Testis (tissue), 3 donors: ENCODE measurements around the gene DAPL1. TPM values are rescaled to one million over a fixed set of nuclear protein-coding genes. Genes with fewer than 3 reads are reported as not detected.

Experiments used
- DNase-seq: peaks from one replicate; pipeline ENCODE4 v3.0.0-alpha.2; 2019
- H3K27ac ChIP-seq, 2 donors: fragments of 200-600 bp; sonication (generic); one replicate each; pipeline ENCODE4 v1.5.1; 2019
- H3K27me3 ChIP-seq: fragments of 200-600 bp; sonication (generic); one replicate; pipeline ENCODE4 v1.5.1; 2019
- H3K36me3 ChIP-seq: fragments of 200-600 bp; sonication (generic); one replicate; pipeline ENCODE4 v1.5.1; 2017; ENCODE audit warnings: low read depth; ENCODE audit errors: missing control alignments
- H3K4me1 ChIP-seq: fragments of 200-600 bp; sonication (generic); one replicate; pipeline ENCODE4 v1.5.1; 2019
- H3K4me3 ChIP-seq, 2 donors: fragments of 200-600 bp; sonication (generic); one replicate each; pipeline ENCODE4 v1.5.1; 2017 to 2019
- H3K9me3 ChIP-seq: fragments of 200-600 bp; sonication (generic); one replicate; pipeline ENCODE4 v1.5.1; 2017
- CTCF ChIP-seq, 3 experiments: fragments of 450-650 bp in 2 of 3; fragments of 200-600 bp in 1 of 3; sonication (generic) in 1 of 3; IDR thresholded peaks; one replicate each; pipeline ENCODE4 v1.5.1; 2016 to 2019; ENCODE audit warnings: antibody characterized with exemption in 3 of 3, mild to moderate bottlenecking in 2 of 3, moderate library complexity in 1 of 3
- POLR2A ChIP-seq: fragments of 450-650 bp; IDR thresholded peaks from one replicate; pipeline ENCODE4 v1.6.1; 2017; ENCODE audit warnings: antibody characterized with exemption, mild to moderate bottlenecking, moderate library complexity
- WGBS, 2 donors: methylation state at CpG; one replicate each; pipeline ENCODE4 v1.1.5; 2018; 5-methylcytosine and 5-hydroxymethylcytosine counted together
- intact Hi-C: fragments of 100-400 bp; cut with DNase I; formaldehyde crosslinking; loops from one replicate; pipeline ENCODE4 v1.15.1; 2023; ENCODE audit warnings: low total_unique reads
- polyA plus RNA-seq: library from polyadenylated mRNA; stranded (reverse); fragments of 350-450 nt; fragmentation: Illumina TruSeq; extraction: RNeasy Lipid Tissue Mini Kit (QIAGEN cat#74804); gene quantifications from one replicate; pipeline ENCODE4 v1.2.3, GENCODE V29; 2014; ENCODE audit warnings: low read depth, low replicate concordance; ENCODE audit not compliant: insufficient read depth
- total RNA-seq, 2 donors: library from RNA; depleted of rRNA; stranded (reverse); fragments of >200 nt; gene quantifications; one replicate each; pipeline ENCODE4 v1.2.3, GENCODE V29; 2016

The DAPL1 gene
- total and polyA plus RNA-seq, 3 donors from 2014 or later, result 4.2 to 4.4 TPM; not detected in 1

GRCh38 chr2:158805255-158805654, 10.1 kb downstream of the DAPL1 start:
- H3K36me3 ChIP-seq, result no peaks in the 10 kb centered on the region
- no peaks in the 10 kb centered on the region for H3K27me3 ChIP-seq
- no peaks in the 10 kb centered on the region for H3K4me1 ChIP-seq
- no peak for TF ChIP-seq CTCF (IDR thresholded peaks at IDR 0.05)
- no peak for TF ChIP-seq POLR2A
- 75 to 77% methylated on average over 4 of the region's 4 CpGs for WGBS, 2 donors
- no peak overlapping the region for H3K27ac ChIP-seq
- no peaks in the 10 kb centered on the region for H3K9me3 ChIP-seq
- H3K4me3 ChIP-seq, result no peak overlapping the region
- no peak for DNase-seq
- intact Hi-C loops, result no loop called here

GRCh38 chr2:158805936-158806335, 10.8 kb downstream of the DAPL1 start:
- H3K4me3 ChIP-seq, result no peak overlapping the region
- intact Hi-C loops, result no loop called here
- no peak overlapping the region for H3K27ac ChIP-seq
- H3K27me3 ChIP-seq, result no peaks in the 10 kb centered on the region
- 68 to 89% methylated on average over 1 of the region's 1 CpG for WGBS, 2 donors
- no peak for TF ChIP-seq POLR2A
- no peak for TF ChIP-seq CTCF (IDR thresholded peaks at IDR 0.05)
- no peaks in the 10 kb centered on the region for H3K36me3 ChIP-seq
- H3K4me1 ChIP-seq, result no peaks in the 10 kb centered on the region
- no peak for DNase-seq
- H3K9me3 ChIP-seq, result no peaks in the 10 kb centered on the region

- Histone ChIP-seq H3K27me3 (no peaks in the 10 kb centered on the region), H3K9me3 (no peaks in the 10 kb centered on the region), H3K27ac (no peak overlapping the region), H3K4me1 (no peaks in the 10 kb centered on the region), H3K4me3 (no peak overlapping the region), H3K36me3 (no peaks in the 10 kb centered on the region)
- TF ChIP-seq CTCF (IDR thresholded peaks at IDR 0.05) (no peak), POLR2A (no peak)
- WGBS, 2 donors, result 56 to 85% methylated on average over 4 of the region's 4 CpGs
- DNase-seq, result no peak
- intact Hi-C loops, result no loop called here
These were observed 11.8 kb downstream of the DAPL1 start for GRCh38 chr2:158806941-158807340.

GRCh38 chr2:158808426-158808825, 13.3 kb downstream of the DAPL1 start:
- TF ChIP-seq CTCF (IDR thresholded peaks at IDR 0.05), result no peak
- H3K4me3 ChIP-seq, result no peak overlapping the region
- H3K36me3 ChIP-seq, result no peaks in the 10 kb centered on the region
- no peak for DNase-seq
- H3K27me3 ChIP-seq, result no peaks in the 10 kb centered on the region
- H3K9me3 ChIP-seq, result no peaks in the 10 kb centered on the region
- H3K27ac ChIP-seq, result no peak overlapping the region
- no peaks in the 10 kb centered on the region for H3K4me1 ChIP-seq
- intact Hi-C loops, result no loop called here
- 93 to 98% methylated on average over 3 of the region's 3 CpGs for WGBS, 2 donors

GRCh38 chr2:158809816-158810215, 14.7 kb downstream of the DAPL1 start:
- intact Hi-C loops, result no loop called here
- no peaks in the 10 kb centered on the region for H3K4me1 ChIP-seq
- TF ChIP-seq CTCF (IDR thresholded peaks at IDR 0.05), result no peak
- TF ChIP-seq POLR2A, result no peak
- no peak for DNase-seq
- no peaks in the 10 kb centered on the region for H3K9me3 ChIP-seq
- no peaks in the 10 kb centered on the region for H3K36me3 ChIP-seq
- H3K27ac ChIP-seq, result no peak overlapping the region
- no peak overlapping the region for H3K4me3 ChIP-seq
- no peaks in the 10 kb centered on the region for H3K27me3 ChIP-seq
- 69% methylated on average over 4 of the region's 4 CpGs for WGBS, 2 donors
